GM18870 (cell line): ENCODE measurements around the gene RSPO1.
"Not testable (repeated sequence)": the region's sequence is repeated elsewhere in the genome, so short reads cannot be mapped to it uniquely, and the experiment has no call there.

ENCODE experiments used
- ATAC-seq: cut with Tn5 transposase; IDR thresholded peaks from one replicate; pipeline ENCODE4 v1.9.1; 2021; ENCODE audit warnings: moderate library complexity; ENCODE audit not compliant: unreplicated experiment

The RSPO1 gene

DNA sequence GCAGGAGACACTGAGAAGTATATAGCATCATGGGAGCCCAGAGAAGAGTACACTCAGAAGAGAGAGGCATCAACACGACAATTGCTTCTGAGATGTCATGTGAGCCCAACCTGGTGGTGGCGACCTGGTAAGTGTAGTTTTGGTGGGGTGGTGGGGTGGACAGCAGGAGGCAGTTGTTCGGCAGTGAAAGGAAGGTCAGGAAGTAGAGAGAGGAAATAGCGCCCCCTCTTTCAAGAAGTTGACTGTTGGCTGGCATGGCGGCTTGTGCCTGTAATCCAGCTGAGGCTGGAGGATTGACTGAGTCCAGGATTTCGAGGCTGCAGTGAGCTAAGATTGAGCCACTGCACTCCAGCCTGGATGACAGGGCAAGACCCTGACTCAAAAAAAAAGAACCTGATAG lies 12.6 kb downstream of the RSPO1 start:
- ATAC-seq = no peak

DNA sequence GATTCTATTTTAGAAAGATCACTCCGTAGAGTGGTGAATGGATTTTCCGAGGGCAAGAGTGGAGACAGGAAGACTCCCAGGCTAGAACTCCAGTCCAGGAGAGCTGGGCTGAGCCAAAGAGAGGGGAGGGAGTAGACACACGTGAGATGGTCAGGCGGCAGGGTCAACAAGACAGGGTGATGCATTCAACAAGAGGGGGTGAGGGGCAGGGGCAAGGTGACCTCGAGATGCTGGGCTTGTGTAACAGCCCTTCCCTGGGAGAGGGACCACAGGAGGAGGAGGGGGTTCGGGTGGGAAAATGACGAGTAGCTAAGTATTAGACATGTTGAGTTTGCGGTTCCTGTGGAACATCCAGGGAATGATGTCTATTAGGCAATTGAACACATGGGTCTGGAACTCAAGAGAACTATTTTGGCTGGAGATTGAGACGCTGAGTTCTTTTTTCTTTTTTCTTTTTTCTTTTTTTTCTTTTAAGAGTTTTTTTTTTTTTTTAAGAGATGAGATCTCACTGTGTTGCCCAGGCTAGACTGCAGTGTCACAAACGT lies 13.3 kb downstream of the RSPO1 start:
- ATAC-seq = no peak

DNA sequence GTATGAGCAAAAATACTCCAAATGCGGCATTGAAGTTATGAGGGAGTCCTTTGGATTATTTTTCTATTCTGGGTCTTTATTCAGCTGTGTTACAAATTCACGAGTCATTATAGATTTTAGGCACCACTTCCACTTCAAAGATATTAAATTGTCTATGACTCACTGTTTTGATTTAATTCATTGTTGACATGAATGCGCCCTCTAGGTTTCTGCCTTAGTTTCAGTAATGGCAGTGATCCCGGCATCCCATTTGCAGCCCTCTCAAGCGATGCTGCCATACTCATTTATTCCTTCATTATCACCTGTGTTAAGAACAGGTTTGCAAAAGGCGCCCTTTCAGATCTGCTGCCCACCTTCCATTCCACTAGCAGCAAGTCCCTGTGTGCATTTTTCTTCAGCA lies 14.0 kb downstream of the RSPO1 start:
- no peak for ATAC-seq

DNA sequence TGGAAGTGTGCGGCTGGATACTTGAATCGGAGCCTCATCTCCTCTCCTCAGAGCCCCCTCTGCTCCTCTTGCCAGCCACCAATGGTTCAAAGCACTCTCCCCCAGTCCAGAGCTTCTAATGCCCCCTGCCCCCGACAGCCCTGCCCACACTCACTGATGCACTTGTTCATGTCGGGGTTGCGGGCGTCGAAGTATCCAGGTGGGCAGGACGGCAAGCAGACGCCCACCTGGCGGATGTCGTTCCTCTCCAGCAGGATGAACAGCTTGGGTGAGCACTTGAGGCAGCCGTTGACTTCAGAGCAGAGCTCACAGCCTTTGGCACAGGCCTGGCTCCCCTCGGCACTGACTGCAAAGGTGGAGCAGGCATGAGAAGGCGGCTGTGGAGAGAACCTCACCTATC lies 18.4 kb downstream of the RSPO1 start:
- ATAC-seq = no peak

DNA sequence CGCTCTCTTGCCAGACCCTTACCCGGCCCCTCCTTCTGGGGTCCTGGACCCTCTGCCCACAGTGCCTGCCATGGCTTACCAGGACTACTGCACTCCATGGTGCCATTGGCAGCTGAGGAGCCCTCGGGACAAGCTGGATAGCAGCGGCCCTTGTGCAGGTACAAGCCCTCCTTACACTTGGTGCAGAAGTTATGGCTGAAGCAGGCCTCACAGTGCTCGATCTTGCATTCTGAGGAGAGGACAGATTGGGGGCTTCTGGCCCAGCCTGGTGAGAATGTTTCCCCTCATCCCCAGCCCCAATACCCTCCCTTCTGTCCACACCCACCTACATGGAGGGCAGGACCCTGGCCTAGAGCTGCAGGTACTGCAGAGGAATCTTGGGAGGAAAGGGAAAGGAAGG lies 20.6 kb downstream of the RSPO1 start:
- no peak for ATAC-seq

DNA sequence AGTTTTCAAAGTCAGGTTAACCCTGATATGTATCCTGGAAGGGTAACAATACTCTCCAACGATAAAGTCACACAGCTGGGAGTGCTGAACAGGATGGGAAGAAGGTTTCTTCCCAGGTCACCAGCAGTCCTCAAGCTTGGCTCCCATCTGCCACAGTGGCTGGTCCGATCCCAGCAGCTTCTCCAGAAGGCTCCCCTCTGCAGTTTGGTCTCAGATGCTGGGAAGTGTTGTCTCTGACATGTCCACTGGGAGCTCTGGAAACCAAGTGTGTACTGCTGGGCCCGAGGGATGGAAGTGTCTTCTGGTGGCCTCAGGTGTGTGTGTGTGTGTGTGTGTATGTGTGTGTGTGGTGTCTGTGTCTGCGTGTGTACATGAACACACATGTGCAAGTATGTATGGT lies 22.5 kb downstream of the RSPO1 start:
- ATAC-seq = no peak

DNA sequence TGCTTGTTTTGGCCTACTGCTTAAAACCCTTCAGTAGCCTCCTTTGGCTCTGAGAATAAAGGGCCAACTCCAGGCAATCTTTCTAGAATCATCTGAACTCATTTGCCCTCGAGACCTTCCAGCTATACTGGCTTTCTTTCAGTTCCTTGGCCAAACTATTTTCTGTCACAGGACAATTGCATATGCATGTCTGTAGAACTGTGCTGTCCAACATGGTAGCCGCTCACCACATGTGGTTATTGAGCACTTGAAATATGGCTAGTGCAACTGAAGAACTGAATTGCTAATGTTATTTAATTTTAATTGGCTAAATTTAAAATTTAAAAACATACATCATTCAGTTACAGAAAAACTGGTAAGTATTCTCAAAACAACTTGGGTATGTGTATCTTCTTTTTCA lies 24.7 kb downstream of the RSPO1 start:
- ATAC-seq = no peak

DNA sequence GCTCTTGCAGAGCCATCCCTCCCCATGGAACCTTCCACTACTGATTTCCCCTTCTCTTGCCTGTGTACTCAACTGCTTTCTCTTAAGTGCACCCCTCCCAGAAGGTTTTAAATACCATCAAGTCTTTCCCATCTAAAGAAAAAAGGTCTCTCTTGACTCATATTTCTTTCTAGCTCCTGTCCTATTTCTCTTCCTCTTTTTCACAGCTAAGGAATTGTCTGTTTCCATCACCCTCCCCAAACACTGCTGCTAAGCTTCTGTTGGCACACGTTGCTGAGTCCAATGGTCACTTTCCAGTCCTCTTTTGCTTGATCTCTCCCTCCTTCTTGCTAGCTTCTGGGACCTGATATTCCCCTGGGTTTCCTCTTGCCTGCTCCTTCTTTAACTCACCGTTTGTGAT lies 25.7 kb downstream of the RSPO1 start:
- ATAC-seq = no peak

DNA sequence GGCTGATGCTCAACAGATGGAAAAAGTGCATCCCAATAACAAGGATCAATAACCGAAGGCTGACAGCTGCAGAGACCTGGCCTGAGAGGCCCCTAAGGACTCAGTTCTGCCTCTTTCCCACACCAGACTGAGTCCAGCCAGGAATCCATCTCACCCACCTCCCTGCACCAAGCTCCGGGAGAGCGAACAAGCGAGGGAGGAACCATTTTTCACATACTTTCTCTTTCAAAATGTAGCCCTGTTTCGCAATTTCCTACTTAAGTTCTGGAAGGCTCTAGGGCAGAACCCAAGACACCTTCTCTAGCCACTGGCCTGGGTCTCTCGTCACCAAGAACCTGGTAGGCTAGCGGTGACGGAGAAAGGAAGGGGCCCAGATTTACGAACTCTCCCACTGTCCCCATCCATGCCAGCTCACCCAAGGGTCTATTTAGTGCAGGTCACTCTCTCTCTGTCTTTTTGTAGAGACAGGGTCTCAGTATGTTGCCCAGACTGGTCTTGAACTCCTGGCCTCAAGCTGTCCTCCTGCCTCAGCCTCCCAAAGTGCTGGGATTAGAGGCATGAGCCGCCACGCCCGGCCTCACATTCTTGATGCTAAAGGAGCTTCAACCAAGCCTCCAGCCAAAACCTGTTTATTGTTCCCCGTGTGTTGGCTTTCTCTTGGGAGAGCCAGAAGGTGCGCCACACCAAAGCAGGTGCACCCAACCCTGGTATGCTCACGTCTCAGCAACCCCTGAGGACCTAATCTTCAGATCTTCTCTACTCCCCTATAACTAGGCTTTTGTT lies 28.0 kb downstream of the RSPO1 start:
- ATAC-seq = no peak

DNA sequence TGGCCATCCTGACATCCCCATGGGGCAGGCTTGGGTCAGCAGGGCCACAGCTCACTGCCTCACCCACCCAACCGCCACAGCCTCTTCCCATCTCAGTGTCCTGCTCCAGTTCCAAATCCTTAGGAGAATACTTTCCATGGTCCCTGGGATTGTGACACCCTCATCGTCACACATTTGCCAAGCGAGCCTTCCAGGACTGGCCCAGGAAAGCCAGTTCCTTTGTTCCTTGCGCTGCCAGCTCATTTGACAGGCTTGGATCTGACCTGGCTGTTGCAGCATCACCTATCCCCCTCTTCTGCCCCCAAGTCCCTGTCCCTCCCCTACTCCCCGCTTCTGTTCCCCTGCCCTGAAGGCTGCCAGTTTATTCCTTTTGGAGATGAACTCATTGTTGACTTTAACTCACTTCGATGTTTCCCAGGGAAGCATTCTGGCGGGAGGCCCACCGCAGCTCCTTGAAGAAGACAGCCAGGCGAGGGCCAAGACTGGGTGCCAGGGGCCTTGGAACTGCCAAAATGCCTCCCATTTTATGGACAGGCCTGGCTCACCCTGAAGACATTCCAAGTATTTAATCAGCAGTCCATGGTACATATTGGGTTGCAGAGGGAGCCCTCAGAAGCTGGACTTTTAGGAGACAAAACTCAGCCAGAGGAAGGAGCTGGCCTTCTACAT lies 28.8 kb downstream of the RSPO1 start:
- no peak for ATAC-seq

DNA sequence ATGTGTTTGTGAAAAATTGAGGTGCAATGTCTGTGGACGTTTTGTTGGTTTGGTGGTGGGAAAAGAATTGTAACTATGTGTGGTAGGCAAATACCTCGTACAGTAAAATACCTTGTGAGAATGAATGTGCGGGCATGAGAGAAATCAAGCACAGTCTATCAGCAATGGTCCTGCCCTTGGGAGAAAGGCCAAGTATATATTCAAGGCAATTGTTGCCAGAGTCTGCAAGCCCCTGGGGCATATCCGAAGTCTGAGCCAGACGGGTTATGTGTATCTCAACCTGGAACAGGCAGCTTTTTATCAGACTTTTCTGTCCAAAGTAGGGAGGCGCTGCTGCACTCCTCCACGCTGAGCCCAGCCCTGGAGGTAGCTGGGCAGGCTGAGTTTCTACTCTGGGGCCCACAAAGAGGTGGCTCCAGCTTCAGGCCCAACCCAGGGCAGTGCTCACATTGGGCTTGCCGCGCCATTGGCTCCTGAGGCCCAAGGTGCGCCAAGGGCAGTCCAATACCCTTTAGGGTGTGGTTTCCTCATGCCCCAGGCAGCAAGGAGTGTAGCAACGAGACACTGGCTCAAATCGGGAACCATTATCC lies 29.5 kb downstream of the RSPO1 start:
- ATAC-seq = no peak

DNA sequence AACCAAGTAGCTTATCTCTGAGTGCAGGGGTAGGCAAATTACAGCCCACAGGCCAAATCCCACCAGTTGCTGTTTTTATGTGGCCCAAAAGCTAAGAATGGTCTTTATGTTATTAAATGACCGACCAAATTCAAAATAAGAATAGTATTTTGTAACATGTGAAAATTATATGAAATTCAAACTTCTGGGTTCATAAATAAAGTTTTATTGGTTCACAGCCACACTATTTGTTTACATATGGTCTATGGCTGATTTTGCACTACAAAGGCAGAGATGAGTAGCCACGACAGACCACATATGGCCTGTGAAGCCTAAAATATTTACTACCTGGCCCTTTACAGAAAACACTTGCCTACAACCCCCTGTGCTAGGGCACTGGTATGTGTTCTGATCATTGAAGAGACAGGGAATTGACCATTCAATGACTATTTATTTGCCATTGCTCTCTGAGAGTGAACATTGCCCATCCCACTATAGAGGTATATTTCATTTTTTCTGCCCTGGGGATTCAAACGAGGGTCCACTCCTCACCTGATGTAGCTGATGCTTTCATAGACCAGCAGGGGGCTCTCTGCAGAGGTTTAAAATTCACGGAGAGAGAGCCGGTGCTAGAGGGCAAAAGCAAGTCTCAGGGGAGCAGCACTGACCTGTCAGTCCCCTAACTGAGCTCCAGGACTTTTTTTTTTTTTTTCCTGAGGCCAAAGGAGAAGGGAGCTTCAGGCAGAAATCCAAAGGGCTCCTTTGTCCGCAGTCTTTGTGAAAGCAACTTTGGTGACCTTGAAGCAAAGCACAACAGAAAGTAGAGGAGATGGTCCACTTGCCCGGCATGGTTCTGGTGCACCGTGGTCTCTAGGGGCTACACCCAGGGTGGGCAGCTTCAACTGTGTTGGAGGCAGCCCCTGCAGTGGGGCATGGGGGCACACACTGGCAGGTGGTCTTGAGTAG lies 31.7 kb downstream of the RSPO1 start:
- no peak for ATAC-seq

DNA sequence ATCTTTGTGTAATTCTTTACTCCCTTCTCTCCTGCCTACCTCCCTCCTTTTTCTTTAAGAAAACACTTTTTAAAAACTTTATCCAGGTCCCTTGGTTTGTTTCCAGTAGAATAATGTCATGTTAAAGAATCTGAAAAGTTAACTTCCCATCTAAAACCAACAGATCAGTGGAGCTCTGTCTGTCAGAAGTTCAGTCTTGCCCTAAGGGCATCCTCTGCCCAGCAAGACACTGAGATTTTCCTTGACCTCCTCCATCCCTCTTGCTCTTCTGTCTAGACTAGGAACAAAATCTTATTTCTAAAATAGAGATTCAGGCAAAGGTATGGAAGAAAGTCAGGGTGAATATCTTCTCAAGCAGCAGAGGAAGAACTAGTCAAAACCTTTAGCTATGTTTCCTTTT lies 33.3 kb downstream of the RSPO1 start:
- ATAC-seq = no peak

DNA sequence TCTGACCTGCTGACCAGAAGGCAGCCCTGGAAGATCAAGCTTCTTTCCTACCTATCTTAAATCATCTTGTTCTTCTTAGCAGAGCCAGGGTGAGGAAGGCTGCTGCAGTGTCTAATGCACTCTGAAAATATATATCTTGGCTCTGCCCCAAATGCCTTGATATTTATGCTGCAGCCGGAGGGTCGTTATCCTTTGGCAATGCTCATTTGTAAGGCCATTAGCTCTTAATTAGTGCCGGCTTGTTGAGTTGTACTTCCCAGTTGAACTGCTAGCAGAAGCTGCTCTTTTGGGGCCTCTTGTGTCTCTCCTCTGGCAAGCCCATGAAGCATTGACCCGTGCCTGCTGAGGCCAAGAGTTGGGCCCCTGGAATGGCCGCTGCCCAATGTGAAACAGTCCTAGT lies 34.8 kb downstream of the RSPO1 start:
- no peak for ATAC-seq

DNA sequence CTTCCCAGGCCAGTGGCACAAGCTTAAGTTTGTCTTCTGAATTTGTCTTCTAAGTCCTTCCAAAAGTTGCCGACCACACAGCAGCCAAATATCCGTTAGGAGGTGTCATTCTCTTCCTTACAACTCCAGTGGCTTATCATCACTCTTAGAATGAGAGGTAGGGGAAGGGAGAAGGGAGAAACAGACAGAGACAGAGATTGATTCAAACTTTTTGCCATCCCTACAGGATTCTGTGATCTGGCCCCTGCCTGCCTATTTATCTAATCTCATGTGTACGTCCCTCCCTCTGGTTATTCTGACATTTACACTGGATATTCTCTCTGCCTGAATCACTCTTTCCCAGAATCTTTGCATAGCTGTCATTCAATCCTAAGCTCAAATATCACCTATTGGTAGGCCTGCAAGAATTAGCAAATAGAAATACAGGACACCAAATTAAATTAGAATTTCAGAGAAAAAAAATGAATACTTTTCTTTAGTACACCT lies 38.5 kb downstream of the RSPO1 start:
- no peak for ATAC-seq

DNA sequence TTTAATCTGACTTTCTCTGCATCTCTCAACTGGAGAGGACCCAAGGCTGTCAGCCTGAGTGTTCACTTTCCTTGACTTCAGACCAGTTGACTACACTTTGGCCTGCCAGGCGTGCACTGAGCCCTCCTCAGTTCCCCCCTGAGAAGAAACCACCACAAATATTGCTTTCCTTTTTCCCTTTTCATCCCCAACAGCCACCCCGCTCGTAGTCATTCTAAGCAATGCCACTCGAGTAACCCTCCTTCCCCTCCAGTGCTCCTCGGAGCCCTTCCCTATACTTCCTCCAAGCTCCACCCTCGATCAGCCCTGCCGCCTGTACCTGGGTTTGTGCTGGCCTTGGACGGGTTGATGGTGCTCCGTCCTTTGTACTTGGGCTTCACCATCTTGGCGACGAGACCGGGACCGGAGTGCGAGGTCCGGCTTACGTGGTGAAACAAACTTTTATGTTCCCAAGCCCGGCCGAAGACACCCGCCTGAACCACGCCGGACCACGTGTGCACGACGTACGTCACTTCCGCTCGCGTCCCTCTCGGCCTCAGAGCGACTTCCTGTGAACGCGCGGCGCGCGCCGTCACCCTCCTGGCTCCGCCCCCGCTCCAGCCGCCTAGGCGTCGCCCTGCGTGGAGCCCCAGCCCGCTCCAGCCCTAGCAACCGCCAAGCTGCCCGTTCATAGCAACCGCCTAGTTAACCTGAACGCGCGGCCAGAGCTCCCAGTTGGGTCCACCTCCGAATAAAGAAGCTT lies 39.1 kb downstream of the RSPO1 start, which contains the start of gene GNL2:
Gene GNL2 (minus strand): TSS at position 498 of the 742 bp plus-strand sequence. CDS start 115 bp downstream, at position 383.
- peak; percentile 89 for ATAC-seq

DNA sequence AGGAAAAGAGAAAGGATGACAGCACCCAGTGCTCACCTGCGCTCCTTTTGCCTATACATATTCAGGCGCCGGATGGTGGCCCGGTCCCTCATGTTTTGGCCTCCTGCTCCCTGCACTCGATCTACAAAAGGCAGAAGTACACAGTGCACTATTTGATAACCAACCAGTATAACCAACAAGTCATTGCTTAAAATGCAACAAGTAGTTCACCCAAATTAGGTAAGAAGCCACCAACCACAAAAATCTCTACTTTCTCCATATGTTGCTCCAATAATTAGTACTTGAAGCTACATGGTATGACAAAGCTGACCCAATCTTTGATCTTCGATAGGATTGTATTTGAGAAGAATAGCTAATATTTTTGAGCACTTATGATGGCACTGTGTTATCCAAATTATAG lies 41.0 kb downstream of the RSPO1 start:
- no peak for ATAC-seq

DNA sequence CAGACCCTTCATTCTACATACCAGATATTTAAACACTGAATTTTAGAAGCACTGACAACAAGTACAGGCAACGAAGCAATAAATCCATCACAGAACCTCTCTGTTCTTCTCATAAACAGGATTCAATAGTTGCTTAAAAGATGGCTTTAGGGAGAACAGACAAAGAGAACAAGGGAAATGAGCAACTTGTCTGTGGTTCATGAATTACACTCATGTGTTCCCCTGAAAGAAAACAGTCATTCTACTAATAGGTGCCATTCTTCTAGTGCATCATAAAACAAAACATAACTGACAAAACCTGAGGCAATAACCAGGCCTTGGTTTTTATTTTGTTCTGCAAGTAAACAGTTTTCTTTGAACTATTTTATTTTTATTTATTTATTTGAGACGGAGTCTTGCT lies 45.8 kb downstream of the RSPO1 start:
- no peak for ATAC-seq

DNA sequence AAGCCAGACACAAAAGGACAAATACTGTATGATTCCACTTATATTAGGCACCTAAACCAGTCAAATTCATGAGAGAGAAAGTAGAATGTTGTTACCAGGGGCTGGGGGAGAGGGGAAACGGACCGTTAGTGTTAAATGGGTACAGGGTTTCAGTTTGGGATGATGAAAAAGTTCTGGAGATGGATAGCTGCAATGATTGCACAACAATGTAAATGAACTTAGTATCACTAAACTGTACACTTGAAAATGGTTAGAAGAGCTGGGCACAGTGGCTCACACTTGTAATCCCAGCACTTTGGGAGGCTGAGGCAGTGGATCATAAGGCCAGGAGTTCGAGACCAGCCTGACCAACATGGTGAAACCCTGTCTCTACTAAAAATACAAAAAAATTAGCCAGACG lies 50.1 kb downstream of the RSPO1 start:
- ATAC-seq = not testable (repeated sequence)

DNA sequence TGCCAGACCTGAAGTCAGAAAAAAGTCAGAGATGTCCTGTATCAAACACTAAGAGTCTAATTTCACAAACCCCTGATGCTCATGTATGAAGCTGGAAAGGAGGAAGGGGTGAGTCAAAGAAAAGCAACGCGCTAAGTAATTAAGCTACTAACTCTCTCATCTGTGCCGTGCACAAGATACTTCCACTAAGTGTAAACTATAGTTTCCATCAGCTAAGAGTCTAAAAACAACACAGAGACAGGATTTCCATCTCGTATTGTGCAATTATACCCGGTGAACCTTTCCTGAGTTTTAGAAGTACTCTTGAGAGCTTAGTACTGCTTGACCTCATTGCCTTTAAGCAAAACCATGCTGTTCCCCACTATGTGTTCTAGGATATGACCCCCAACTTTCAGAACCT lies 59.0 kb downstream of the RSPO1 start:
- ATAC-seq = no peak
